NT2/D1 (cell line): ENCODE results near the gene KIF24.
"Not testable (repeated sequence)": the region's sequence is repeated elsewhere in the genome, so short reads cannot be mapped to it uniquely, and the experiment has no call there.

ENCODE experiments used
- SUZ12 ChIP-seq: IDR thresholded peaks from 2 replicates; pipeline ENCODE4 v1.6.1; 2011; ENCODE audit not compliant: insufficient read length, insufficient read depth; ENCODE audit errors: extremely low read depth
- YY1 ChIP-seq: IDR thresholded peaks from 2 replicates; pipeline ENCODE4 v1.6.1; 2011; ENCODE audit not compliant: insufficient read length, insufficient read depth
- ZNF274 ChIP-seq: IDR thresholded peaks from 2 replicates; pipeline ENCODE4 v1.6.1; 2011; ENCODE audit warnings: mild to moderate bottlenecking, low read depth, low read length

DNA sequence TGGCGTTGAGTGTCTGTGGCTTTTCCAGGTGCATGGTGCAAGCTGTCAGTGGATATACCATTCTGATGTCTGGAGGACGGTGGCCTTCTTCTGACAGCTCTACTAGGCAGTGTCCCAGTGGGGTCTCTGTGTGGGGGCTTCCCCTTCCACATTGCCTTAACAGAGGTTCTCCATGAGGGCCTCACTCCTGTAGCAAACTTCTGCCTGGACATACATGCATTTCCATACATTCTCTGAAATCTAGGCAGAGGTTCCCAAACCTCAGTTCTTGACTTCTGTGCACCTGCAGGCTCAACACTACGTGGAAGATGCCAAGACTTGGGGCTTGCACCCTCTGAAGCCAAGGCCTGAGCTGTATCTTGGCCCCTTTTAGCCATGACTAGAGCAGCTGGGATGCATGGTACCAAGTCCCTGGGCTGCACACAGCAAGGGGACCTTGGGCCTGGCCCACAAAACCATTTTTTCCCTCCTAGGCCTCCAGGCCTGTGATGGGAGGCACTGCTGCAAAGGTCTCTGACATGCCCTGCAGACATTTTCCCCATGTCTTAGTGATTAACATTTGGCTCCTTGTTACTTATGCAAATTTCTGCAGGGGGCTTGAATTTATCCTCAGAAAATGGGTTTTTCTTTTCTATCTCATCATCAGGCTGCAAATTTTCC is 38.8 kb upstream of the KIF24 start:
- TF ChIP-seq ZNF274, YY1, SUZ12: not testable (repeated sequence)
